Measurements from ENCODE around the gene REN. TPM values are rescaled to one million over a fixed set of nuclear protein-coding genes. Genes with fewer than 3 reads are reported as not detected.

REN gene
- total RNA-seq, 1 donor from 2014 or later: 0.30 TPM

GRCh38 chr1:204130981-204131892, 34.9 kb downstream of the REN start:
- DNase-seq: no peak

DNA sequence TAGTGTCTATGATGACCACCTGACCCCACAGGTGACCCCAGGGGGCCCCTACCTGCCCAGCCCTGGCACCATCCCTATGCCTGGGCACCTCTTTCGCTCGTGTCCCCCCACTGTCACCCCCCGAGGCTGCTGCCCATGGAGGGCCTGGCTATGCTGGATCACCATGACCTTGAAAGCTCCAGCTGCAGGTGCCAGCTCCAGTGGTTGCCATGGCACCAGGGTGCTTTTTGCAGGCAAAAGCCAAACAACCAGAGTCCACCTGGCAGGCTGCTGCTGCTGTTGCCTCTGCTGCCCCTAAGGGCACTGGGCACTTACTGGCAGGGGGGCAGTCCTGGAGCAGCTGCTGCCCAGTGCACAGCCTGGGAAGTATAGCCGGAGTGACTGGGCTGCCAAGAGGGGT, 36.0 kb downstream of the REN start:
- DNase-seq: no peak

GRCh38 chr1:204128964-204129896, 36.9 kb downstream of the REN start:
- peak; percentile 14 for DNase-seq

DNA sequence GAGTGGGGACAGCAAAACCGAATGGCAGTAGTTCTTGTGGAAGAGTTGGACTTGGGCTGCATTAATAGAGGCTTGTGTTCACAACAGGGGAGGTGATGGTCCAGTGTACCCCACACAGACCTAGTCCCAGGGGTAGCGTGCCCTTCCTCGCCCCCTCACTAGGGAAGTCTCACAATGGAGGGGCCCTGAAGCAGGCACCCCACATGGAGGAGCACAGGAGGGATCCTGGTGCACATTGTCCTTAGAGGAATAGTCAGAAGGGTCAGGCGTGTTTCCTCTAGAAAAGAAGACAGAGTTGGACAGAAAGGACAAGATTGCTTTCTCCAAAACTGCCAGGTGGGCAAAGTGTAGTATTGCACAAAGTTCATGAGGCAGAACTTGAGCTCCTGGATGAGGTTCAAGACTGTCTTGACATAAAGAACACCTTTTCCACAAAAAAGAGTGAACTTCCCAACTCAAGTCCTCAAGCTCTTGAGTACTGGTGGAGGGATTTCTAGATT, 37.6 kb downstream of the REN start:
- DNase-seq: no peak

GRCh38 chr1:204127597-204128242, 38.4 kb downstream of the REN start:
- peak; percentile 51 for DNase-seq

- no peak for DNase-seq
These were observed 39.2 kb downstream of the REN start for GRCh38 chr1:204126956-204127355.

DNA sequence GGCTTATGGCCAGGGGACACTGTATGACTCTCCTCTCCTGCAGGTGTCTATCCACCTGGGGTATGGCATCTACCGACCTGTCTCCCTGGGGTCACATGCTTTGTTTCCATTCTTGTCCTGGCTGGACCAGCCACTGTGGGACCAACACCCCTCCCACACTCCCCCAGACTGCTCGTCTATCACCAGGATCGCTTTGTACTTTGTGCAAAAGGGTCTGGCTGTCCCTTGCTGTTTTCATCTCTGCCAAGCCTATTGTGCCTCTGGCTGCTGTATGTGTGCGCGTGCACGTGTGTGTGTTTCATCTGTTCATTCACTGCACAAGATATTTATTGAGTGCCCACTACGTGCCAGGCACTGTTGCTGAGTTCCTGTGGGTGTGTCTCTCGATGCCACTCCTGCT, 39.8 kb downstream of the REN start:
- DNase-seq: no peak

DNA sequence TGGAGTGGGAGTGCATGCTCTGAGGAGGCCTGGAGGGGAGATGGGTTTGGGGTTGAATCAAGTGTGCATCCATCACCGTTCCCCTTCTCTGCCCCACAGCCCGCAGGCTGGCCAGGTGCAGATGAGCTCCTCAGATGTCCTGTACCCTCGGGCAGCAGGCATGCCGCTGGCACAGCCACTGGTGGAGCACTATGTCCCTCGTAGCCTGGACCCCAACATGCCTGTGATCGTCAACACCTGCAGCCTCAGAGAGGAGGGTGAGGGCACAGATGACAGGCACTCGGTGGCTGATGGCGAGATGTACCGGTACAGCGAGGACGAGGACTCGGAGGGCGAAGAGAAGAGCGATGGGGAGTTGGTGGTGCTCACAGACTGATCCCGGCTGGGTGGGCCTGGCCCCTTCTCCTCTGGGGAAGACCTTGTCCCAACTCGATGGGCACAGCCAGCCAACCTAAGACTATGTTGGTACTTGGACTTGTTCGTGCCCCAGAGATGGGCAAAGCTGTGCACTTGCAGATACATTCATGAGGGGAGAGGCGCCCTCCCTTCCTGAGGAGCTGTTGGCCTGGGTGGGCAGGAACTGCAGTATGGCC, 40.3 kb downstream of the REN start:
- no peak for DNase-seq

DNA sequence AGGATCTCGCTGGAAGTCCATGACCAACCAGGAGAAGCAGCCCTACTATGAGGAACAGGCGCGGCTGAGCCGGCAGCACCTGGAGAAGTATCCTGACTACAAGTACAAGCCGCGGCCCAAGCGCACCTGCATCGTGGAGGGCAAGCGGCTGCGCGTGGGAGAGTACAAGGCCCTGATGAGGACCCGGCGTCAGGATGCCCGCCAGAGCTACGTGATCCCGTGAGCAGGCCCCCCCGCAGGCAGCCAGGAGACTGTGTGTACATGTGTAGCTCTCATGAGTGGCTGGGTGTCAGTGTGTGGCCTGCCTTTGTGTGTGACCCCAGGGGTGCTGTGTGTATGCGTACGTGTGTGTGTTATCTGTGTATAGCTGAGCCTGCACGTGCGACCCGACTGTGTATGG, 41.5 kb downstream of the REN start:
- no peak for DNase-seq

DNA sequence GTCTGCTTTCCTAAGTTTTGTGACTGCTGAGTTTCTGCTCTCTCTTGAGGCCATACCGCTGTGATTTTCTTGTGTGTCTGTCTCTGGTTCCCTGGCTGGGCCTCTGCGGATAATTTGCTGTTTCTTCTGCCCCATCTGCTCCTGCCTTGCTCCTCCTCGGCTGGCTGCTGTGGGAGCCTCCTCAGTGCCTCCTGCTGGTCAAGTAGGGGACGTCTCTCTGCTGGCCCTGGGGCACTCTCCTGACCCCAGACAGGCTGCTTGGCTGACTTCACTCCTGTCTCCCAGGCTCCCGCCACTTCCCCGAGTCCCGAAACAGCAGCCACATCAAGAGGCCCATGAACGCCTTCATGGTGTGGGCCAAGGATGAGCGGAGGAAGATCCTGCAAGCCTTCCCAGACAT, 42.8 kb downstream of the REN start:
- DNase-seq: no peak

GRCh38 chr1:204121840-204122555, 44.1 kb downstream of the REN start:
- no peak for DNase-seq

GRCh38 chr1:204116539-204116938, 49.6 kb downstream of the REN start:
- DNase-seq: no peak

DNA sequence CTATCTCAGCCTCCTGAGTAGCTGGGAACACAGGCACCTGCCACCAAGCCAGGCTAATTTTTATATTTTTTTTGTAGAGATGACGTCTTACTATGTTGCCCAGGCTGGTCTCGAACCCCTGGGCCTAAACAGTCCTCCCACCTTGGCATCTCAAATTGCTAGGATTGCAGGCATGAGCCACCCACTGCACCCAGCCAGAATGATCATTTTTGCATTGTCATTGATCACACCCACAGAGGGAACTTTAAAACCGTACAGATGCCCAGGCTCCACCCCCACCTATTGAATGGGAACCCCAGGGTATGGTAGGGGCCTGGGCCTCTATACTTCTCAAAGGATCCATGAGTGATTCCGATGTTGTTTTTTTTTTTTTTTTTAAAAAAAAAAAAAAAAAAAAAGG, 51.0 kb downstream of the REN start:
- DNase-seq: no peak

DNA sequence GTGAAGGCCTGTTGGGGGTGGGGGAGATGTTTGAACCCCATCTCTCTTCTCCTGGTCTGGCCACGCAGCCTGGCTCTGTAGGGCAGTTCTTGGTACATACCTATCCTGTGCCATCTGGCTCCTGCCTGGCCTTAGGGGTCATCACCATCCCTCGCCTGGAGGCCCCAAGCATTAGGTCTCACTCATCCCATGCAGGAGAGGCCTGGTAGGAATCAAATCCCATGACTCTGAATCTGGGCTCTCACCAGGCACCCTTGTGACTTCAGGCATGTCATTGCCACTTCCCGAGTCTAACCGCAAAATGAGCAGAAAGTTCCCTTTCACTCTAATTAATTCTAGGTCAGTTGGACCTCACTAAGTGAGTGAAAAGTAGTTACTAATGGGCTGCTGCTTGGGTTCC, 51.5 kb downstream of the REN start:
- no peak for DNase-seq

GRCh38 chr1:204113896-204114295, 52.2 kb downstream of the REN start:
- DNase-seq: no peak

- DNase-seq: no peak
These were observed 53.0 kb downstream of the REN start for GRCh38 chr1:204112876-204113730.

- no peak for DNase-seq
These were observed 55.1 kb downstream of the REN start for GRCh38 chr1:204110894-204111633.

DNA sequence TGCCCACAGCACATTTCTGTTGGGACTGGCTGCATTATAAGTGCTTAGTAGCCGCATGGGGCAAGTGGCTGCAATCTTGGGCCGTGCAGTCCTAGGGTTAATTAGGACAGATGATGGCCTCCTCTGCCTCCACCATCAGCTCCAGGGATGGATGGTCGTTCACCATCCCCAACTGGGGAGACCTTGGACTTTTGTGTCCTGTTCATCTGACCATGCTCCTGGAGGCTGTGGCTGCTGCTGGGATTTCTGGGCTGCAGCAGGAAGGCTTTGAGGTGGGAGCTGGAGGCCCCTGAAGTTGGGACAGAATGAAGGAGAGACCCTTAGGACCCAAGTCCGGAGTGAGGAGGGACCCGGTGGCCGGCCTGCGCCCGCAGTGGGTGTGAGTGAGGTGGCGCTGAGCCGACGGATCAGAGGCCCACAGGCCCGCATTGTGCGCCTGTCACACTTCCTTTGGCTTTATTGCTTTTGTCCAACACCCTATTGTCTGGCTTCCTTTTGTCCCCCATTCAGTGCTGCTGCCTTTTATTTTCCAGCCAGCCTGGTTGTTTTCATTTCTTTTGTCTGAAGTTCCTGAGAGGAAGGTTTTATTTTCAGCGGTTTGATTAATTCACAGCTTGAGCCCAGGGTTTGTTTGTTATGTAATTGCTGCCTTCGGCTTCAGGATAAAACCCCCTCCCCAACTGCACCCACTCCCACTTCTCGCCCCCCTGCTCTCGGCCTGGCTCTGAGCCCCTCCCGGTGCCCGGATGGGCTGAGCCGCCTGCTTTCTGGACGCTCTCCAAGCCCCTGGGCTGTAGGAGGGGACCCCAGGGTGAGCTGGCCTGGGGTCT, 57.6 kb downstream of the REN start:
- no peak for DNase-seq

GRCh38 chr1:204107892-204108291, 58.2 kb downstream of the REN start:
- no peak for DNase-seq
